Testis (tissue), 2 donors: ENCODE results near the gene OTOG.

Experiments
- POLR2A ChIP-seq: fragments of 450-650 bp; IDR thresholded peaks from one replicate; pipeline ENCODE4 v1.6.1; 2017; ENCODE audit warnings: antibody characterized with exemption, mild to moderate bottlenecking, moderate library complexity
- TF ChIP-seq, protein P1 (sequence below), 3 experiments: fragments of 450-650 bp in 2 of 3; fragments of 200-600 bp in 1 of 3; sonication (generic) in 1 of 3; IDR thresholded peaks; one replicate each; pipeline ENCODE4 v1.5.1; 2016 to 2019; ENCODE audit warnings: antibody characterized with exemption in 3 of 3, mild to moderate bottlenecking in 2 of 3, moderate library complexity in 1 of 3

DNA sequence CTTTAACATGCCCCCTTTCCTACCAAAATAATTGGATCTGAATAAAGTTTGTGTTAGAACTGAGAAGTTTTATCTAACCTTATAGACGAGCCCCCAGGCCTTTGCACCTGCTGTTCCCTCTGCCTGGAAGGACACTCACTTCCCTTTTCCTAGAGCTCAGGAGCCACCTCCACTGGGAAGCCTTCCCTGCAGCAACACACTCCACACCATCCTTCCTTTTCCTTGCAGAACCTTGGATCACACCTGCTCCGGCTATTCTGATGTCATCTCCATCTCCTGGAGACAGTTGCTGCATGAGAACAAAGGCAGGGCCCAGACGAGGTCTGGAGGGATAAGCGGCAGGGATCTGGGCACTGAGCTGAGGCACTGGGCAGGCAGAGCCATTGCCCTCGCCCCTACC, 149.7 kb downstream of the OTOG start:
- TF ChIP-seq, protein P1, sequence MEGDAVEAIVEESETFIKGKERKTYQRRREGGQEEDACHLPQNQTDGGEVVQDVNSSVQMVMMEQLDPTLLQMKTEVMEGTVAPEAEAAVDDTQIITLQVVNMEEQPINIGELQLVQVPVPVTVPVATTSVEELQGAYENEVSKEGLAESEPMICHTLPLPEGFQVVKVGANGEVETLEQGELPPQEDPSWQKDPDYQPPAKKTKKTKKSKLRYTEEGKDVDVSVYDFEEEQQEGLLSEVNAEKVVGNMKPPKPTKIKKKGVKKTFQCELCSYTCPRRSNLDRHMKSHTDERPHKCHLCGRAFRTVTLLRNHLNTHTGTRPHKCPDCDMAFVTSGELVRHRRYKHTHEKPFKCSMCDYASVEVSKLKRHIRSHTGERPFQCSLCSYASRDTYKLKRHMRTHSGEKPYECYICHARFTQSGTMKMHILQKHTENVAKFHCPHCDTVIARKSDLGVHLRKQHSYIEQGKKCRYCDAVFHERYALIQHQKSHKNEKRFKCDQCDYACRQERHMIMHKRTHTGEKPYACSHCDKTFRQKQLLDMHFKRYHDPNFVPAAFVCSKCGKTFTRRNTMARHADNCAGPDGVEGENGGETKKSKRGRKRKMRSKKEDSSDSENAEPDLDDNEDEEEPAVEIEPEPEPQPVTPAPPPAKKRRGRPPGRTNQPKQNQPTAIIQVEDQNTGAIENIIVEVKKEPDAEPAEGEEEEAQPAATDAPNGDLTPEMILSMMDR (IDR thresholded peaks at IDR 0.05), result no peak
- no peak for TF ChIP-seq POLR2A
